AG20443 (cell line): ENCODE results near the gene POLD2.

Experiments
- DNase-seq: peaks from one replicate; pipeline ENCODE4 v3.0.0; 2012; ENCODE audit warnings: low spot score, mixed read lengths

Gene POLD2

DNA sequence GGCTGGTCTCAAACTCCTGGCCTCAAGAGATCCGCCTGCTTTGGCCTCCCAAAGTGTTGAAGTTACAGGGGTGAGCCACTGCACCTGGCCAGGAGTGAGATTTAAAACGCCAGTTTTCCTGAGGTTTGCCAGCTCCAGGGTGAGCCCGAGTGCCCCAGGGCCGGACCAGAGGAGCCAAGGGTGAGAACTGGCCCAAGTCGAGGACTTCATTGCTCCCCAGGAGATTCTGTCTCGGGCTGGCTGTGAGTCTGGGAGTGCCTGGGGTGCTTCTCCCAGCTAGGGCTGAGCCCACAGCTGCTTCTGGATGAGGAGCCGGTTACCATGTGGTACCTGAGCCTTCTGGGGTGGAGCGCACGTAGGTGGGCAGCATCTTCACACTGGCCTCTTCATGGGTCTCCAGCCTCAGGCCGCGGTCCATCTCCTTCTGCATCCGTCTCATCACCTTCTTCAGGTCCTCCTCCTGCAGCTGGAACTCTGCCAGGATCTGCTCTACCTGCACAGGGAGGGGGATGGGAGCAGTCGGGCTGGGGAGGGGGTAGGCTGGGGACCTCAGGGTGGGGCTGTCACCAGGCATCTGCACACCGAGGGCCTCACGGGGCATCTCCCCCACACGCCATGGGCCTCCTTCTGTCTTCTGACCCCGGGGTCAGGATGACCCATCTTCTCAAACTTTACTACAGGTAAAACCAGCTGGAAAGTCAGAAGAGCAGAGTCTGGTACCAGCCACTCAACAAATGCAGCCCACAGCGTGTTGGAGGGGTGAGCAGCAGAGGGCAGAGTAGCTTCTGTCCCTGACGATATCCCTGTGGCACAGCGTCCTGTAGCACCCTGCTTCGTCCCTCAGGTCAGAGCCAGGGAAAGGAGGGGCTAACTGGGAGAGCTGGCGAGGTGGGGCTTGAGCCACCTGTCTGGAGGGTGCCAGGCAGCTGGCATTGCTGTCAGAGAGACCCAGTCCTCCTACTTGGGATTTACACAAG lies 29.9 kb upstream of the POLD2 start:
- no peak for DNase-seq

DNA sequence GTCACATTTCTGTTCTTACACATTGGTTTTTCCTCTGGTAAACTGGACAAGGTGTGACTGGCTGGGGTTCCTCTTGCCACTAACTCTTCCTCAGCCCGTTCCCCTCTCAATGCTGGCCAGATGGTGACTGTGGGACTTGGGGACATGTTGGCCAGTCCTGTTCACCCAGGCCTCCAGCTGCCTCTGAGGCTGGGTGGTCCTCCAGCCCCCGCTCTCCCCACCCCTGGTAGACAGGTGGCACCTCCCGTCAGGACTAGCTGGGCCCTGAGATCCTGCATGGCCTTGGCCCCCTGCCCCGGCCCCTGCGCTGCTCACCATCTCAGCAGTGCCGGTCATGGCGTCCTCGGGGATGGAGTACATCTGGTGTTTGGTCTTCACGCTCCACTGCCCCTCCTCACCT lies 28.6 kb upstream of the POLD2 start:
- no peak for DNase-seq

DNA sequence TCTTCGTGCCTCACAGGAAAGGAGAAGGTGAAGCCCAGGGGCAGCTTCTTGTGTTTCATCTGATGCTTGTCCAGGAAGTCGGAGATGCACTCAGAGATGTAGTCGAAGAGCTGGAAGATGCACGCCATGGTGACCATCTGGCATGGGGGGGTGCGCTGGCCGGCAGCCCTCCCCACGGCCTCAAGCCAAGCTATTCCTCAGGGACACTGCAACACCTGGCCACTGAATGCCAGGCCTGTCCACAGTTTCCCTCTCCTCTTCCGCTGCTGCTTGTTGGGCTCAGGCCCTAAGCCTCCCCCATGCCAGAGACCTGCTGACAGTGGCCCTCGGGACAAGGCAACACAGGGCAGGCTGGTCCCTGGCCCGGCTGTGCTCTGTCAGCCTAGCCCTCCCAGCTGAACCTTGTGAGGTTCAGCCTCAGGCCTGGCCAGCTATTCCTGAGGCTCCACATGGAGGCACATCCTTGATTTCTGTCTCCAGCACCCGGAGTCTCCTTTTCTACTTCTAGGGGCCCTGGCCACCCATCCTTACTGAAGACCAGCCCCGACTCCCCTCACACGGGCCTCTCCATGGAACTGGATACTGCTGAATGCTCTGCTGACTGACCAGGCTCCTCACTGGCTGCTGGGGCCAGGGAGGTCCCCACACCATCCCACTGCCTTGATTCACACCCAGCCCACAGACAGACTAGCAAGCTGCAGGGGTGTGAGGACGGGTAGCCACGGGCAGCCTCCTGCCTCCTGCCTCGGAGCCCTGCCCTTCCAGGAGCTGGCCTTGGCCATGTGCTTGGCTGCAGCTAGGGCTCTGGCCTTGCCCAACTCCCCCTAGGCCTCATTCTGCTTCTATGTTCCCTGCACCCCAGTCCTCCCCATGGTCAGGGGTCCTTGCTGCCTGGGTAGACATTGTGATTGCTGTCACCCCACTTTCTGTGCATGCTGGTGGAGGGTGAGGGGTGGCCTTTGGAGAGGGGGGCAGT lies 27.9 kb upstream of the POLD2 start:
- DNase-seq, result no peak

DNA sequence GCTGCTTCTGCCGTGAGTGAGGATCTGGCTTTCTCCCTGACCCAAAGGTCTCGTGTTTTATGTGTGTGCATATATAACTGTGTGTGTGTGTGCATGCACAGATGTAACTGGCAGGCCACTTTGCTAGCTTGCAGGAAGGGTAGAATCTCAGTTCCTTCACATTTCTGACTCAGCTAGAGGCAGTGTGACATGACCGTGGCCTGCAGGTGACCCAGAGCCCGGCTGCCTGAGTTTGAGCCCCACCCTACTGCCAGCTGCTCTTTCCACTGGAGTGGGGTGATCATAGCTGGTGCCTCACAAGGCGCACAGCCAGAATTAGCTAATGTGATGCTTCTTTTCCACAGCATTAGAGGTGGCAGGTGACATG lies 27.1 kb upstream of the POLD2 start:
- no peak for DNase-seq

DNA sequence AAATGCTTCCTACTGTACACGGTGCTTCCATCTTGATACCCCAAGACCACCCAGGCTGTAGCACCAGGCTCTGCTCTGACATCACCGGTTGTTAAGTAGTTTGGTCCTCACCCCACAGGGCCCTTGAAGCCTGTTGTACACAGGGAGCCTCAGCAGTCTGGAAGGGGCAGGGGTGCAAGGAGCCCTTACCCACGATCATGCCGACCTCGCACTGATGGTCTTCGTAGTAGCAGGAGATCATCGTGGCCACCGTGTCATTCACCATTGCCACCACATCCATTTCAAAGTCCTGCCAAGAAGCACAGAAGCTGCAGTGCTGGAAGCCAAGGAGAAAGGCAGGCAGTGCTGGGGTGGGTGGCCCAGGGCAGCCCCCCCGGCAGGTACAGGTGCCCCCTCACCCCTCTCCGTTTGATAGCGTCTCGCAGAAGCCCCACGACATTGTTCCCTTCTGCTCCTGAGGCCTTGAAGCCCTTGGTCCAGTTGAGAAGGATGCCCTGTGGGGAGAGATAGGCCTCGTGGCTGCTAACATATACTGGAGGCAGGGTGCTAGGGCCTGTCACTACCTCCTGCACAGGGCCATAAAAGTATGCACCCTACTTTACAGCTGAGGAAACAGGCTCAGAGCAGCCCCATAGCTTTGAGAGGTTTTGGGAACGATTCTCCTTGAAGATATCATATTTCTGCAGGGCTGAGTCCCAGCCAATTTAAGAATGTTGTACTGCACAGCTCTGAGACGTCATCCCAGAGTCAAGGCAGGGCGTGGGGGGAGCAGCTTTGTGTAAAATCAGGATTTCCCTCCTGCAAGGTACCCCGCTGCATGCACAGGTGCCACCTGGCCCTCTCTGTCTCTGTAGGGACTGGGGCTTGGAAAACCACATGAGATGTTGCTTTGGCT lies 26.5 kb upstream of the POLD2 start:
- no peak for DNase-seq

DNA sequence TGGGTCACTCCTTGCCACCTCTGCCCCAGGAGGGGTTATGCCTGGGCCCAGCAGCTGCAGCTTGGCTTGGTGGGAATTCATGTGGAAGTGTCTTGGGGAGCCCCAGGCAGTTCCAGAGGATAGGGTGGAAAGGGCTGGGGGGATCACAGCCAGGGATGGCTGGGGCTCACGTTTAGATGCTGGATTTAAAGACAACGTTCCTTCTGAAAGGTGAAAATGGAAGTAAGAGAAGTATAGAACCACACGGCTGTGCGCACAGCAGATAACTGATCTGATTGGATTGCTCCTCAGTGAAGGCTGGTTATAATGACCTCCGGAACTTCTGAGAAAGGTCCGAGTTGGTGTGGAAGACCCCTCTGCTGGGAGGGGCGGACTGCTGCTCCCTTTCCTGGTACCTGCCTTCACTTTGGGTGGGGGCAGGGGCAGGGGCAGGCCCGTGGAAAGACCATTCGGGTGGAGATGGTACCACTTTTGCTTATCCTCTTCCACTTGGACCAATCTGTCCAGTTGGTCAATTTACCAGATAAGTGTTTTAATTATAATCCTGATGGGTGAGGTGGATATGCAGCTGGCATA lies 25.7 kb upstream of the POLD2 start:
- no peak for DNase-seq

DNA sequence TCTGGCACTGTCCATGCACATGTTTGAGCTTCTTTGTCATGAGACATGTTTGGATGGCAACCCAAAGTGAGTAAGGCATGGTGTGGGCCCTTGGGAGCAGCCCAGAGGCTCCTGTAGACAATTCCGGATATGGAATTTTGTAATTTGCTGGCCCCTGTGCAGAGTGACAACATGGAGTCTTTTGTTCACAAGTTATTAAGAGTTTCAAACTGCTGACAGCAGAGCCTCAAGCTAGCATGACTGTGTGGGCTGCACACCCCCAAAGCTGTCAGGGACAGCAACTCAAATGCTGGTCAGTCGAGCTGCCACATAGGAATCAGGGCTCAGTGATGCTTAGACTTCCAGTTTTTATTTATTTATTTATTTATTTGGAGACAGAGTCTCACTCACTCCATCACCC lies 24.8 kb upstream of the POLD2 start:
- no peak for DNase-seq

DNA sequence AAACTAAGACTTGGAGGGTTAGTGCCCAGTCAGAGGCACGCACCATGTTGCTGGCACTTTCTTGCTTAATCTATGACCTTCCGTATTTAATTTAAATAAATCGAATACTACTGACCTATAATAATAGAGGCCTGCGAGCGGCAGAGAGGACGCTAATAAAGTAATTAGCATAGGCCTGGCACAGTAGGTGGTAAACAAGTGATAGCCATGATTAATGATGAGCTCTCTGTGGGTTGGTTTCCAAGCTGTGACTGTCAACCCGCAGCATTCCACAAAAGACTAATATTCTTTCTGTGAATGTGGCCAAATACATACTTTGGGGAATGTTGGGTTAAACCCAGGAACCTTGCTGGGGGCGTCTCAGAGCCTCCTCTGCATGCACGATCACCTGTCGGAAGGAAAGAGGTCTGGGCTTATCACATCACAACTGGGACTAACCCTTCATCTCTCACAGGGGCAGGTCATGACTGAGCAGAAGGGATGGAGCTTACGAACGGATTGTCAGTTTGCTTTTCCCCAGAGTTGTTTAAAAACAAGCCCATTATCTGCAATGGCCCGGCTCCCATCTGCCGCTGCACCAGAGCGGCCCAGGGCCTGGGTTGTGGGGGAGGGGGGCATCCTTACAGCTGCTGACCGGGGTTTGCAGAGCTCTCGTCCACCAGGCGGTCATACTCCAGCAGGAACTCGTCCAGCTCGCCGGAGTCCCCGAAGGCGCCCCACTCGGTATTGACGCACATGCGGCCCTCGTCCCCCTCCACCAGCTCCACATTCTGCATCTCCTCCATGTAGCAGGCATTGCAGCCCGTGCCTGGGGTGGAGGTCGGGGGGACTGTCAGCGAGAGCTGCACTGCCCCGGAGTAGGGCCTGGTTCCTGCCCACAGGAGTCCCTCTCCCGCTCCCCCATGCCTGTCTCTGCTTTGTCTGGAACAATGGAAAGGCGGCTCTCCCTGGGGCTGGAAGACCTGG lies 24.0 kb upstream of the POLD2 start:
- no peak for DNase-seq

DNA sequence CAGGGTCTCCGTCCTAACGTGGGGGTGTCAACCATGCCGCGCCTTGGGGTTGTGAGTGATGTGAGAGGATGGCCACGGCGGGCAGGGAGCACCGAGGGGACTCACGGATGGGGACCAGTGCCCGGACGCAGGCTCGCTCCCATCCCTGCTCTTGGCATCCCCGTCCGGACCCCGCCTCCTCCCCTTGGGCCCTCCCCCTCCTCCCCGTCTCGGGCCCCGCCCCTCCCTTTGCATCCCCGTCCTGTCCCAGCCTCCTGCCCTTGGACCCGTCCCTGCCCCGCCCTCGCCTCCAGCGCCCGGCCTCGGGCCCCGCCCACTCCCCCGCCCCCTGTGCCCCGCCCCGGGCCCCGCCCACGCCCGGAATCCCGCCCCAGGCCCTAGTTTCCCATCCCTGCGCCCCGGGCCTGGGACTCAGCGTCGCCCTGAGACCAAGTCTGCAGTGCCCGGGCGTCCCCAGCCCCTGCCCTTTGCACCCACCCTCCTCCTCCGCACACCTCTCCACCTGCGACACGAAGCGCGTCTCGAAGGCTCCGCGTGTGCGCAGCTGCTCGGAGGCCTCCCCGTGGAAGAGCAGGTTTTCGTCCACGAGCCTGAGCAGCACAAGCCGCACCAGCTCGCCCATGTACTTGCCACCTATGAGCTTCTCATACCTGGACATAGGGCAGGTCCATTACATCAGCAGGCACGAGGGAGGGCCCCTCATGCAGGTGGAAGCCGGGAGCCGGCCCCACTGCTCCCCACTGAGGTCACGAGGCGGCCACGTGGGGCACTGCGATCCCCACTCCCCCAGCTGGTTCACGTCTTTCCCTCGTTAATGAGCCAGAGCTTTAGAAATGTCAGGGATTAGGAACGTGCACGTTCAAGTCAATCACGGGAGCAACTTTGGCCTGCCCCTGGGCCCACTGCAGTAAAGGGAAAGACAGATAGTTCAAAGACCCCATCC lies 22.9 kb upstream of the POLD2 start:
- DNase-seq, result peak; percentile 93

DNA sequence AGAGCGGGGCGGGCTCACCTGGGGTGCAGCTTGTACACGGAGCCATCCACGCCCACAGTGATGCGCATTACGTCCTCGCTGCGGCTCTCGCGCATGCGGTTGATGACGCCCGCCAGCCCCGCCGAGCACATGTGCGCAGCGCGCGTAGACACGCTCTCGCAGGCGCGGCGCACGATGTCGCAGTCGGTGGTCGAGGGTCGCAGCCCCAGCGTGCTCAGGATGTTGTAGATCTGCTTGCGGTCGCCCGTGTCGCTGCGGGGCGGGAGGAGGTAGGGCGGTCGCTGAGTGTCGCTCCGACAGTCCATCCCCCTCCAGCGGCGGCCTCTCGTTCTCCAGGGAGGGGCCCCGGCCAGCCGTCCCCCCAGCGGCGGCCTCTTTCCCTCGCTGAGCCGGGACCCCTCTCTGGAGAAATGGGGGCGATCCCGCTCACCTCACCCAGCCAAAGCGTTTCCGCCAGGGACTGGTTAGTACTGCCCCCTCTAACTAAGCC lies 22.2 kb upstream of the POLD2 start:
- DNase-seq, result no peak

DNA sequence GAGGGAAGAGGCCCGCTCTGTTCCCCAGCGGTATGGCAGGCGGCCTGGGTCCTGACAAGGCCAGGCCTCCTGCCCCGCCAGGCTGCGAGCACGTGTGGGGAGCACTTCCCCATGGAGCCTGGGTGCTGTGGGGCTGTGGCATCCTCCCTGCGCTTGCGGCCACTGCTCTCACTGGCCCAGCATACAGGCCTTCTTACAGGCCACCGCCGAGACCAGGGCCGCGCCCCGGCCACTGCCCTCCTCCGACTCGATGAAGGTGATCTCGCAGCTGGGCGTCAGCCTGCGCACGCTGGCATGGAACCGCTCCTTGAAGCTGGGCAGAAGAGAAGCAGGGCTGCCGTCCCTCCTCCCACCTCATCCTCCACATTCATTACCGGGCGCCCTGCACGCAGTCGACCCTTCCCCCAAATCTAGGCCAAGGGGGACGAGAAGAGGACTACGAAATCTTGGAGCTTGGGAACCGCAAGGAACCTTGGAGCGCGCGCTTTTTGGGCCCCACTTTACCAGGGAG lies 21.7 kb upstream of the POLD2 start:
- DNase-seq, result no peak

DNA sequence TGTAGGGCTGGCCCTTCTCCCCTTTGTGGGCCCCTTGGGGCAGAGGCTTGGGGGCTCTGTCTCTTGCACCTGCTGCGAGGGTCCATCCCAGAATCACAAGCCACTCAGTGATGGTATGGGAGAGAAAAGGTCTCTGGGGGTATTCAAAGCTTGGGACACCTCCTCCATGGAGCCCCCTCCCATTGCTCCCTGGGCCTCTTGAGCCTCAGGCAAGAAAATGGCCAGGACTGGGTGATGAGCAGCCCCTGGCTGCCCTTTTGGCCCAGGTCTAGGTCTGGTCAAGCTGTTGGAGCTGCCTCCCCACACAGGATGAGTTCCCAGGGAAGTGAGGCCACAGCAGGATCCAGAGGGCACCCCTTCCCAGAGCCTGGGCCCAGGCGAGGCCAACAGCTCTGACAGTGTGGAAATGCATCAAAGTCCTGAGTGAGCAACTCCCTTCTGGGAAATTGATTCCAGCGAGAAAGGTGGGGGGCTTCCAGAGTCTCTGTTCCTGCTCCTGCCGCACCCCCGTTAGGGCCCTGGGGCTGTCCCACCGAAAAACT lies 21.1 kb upstream of the POLD2 start:
- DNase-seq, result no peak

DNA sequence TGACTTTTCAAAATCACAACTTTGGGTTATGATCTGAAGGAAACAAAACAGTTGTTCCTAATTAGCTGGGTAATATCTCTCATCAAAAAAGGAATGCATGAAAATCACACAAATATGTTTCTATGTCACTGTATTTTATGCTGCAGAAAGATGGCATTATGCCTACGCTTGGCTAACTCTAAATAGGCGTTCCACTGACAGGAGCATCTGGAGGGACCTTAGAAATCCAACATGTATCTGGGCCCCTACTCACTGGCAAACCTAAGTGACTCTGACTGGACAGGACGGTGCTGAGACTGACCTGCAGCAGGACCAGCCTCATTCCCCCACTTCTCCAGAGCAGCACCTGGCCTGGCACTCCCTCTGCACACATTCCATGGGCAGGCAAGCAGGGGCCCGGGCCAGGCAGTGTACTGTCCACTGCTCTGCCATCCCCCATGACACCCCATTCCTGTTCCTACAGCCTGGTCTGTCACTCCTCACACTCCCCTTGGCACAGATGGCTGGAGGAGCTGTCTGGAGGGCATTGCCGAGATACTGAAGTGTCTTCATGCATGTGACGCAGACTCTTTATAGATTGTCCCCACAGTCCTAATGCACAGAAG lies 20.4 kb upstream of the POLD2 start:
- no peak for DNase-seq

DNA sequence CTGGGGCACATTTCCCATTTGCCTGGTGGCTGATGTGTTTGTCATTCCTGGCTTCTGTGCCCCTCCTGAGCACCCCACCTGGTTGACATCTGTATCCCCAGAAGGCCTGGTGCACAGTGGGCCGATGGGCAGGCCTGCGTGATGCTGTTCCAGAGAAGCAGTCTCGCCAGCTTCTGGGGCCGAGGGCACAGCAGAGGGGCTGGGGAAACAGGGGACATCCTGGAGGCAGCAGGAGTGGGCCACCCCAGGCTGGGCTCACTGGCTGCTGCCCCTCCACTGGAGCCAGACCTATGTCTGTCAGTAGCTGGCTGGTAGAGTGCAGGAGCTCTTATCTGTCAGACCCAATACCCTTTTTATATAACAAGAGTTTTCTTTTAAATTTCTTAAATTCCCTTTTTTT lies 18.7 kb upstream of the POLD2 start:
- no peak for DNase-seq

DNA sequence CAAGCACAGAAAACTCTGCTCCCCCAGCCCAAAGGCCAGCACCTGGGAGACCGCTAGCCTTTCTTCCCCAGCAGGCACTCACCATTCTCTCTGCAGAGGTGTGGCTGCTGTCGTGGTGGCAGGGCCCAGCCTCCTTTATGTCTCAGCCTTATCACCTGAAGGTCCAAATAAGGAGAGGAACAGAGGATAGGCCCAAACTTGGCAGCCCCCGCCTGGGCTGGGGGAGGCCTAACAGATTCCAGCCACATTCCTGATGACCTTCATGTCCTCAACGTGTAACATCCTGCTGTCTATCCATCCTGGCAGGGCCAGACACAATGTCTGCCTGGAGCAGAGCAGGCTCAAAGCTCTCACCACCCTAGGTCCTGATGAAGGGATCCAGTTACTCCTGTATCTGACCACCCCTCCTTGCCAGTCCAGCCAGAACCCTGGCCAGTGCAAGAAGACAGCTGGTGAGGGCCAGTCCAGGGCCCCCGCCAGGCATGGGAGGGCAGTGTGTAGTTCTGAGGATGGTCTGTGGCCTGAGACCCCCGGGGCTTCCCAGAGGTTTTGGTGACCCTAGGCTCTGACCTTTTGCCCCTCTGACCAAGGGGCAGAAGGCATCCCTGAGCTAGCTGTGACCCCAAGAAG lies 18.0 kb upstream of the POLD2 start, which contains the start of gene MYL7:
TSS of gene MYL7 (minus strand) at position 112 of the 630 bp plus-strand sequence. CDS start at position 85, 27 bp downstream.
- DNase-seq, result no peak

DNA sequence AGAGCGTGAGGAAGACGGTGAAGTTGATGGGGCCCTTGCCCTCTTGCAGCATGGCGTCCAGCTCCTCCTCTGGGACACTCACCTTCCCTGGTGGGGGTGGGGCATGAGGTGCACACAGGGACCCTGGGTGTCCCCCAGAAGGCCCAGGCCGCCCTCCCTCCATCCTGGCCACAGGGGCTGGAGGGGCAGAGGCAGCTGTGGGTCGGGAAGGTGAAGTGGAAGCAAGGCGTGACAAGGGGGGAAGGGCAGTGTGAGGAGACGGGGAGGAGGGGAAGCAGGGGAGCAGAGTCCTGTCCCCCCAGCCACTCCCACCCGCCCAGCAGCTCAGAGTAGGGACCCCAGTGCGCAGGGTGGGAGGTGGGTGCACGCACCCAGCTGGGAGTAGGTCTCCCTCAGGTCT lies 17.0 kb upstream of the POLD2 start:
- DNase-seq, result no peak

DNA sequence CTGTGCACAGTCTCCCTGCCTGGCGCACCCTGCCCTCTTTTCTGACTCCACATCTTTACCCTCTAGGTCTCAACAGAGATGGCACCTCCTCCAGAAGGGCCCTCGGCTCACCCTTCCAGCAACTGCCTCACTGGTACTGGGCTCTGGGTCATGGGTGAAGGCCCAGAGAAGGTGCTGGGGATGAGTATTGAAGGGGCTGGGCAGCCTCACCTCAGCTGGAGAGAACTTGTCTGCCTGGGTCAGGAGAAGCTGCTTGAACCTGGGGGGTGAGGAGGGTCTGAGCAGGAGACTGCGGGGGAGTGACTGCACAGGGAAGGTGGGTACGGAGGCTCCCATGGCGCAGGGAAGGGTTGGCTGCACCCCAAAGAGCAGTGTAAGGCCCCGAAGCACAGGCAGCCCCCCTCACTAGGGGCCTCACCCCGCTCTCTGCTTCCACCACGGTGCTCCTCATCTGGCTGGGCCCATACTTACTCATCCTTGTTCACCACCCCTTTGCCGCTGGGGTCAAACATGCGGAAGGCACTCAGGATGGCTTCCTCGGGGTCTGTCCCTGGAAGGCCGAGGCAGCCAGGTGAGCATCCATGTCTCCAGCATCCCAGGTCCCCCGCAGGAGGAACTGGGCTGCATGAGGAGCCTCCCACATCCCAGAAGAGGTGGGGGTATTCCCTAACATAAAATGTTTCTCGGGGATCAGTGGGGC lies 16.1 kb upstream of the POLD2 start:
- no peak for DNase-seq
